Activated T-cell treated with anti-CD3 and anti-CD28 coated beads, Interleukin-2, amount 50 U/mL, for 4 hours (primary cell): ENCODE measurements around the gene STK4. TPM values are rescaled to one million over a fixed set of nuclear protein-coding genes. Genes with fewer than 3 reads are reported as not detected.

ENCODE experiments used
- ATAC-seq, 2 donors: fragments of 200-7000 bp; cut with Tn5 transposase; one replicate each; pipeline ENCODE4 v1.10.0; 2021
- DNase-seq: peaks from one replicate; pipeline ENCODE4 v3.0.0-alpha.2; 2020
- H3K27me3 Mint-ChIP-seq: one replicate; pipeline ENCODE4 v1.8.0; 2021; ENCODE audit warnings: low read depth, mixed read lengths
- H3K36me3 Mint-ChIP-seq: one replicate; pipeline ENCODE4 v1.8.0; 2022; ENCODE audit warnings: mixed read lengths; ENCODE audit not compliant: insufficient read depth
- H3K4me1 Mint-ChIP-seq: one replicate; pipeline ENCODE4 v1.8.0; 2021; ENCODE audit warnings: low read depth, mixed read lengths
- H3K4me3 Mint-ChIP-seq: one replicate; pipeline ENCODE4 v1.8.0; 2021; ENCODE audit warnings: mild to moderate bottlenecking, moderate library complexity, mixed read lengths
- H3K9me3 Mint-ChIP-seq: one replicate; pipeline ENCODE4 v1.8.0; 2021; ENCODE audit warnings: mixed read lengths
- total RNA-seq, 3 donors: library from RNA; stranded (reverse); gene quantifications; one replicate each; pipeline ENCODE4 v1.2.1, GENCODE V29; 2021

Gene STK4
- total RNA-seq, 3 donors from 2014 or later, result 134 to 157 (median 149) TPM

DNA sequence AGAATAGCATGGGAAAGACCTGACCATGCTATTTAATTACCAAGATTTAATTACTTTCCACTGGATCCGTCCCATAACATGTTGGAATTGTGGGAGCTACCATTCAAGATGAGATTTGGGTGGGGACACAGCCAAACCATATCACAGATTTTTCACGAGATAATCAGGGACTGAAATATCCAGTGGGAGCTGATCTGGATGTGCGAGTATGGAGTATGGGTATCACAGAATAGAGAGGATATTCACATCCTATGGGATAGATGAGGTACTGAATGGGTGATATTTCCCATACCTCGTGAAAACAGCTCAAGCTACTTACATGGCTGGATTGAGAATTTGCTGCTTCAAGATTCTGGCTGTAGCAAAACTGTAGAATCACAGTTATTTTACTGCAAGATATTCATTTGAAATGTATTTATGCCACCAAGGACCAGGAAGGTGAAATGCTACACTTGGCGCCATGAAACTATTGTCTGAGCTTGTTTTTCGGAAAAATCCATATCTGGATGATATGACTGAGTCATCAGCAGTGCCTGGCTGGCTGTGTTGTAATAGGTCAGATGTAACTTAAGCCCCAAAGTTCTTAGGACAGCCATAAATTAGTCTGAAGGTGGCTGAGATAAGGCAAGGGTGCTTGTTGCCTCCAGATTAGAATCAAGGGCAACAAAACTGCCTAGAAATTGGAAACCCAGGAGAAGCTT lies 104.8 kb downstream of the STK4 start:
- Mint-ChIP-seq H3K9me3 (no peaks in the 10 kb centered on the region), H3K4me1 (peaks cover 56% of the 10 kb centered on the region), H3K4me3 (no peak overlapping the region), H3K27me3 (no peaks in the 10 kb centered on the region), H3K36me3 (peaks cover 36% of the 10 kb centered on the region)
- ATAC-seq (no peak), DNase-seq (no peak)

DNA sequence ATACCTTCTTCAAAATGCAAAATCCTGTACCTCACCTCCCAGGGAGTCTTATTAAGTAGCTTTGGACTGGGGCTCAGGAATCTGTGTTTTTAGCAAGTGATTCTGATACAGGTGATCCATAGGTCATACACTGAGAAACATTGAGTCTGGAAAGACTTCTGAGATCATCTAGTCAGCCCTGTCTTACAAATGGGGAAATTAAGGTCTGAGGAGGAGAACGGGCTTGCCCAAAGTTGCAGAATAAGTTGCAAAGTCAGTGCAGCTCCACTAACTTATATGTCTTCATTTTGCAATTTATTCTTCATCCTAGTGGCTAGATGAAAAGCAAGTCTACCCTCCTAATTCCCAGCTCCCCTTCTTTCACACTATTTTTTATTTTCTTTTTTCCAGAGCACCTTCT lies 105.8 kb downstream of the STK4 start:
- H3K27me3 Mint-ChIP-seq, result no peaks in the 10 kb centered on the region
- peaks cover 48% of the 10 kb centered on the region for H3K4me1 Mint-ChIP-seq

DNA sequence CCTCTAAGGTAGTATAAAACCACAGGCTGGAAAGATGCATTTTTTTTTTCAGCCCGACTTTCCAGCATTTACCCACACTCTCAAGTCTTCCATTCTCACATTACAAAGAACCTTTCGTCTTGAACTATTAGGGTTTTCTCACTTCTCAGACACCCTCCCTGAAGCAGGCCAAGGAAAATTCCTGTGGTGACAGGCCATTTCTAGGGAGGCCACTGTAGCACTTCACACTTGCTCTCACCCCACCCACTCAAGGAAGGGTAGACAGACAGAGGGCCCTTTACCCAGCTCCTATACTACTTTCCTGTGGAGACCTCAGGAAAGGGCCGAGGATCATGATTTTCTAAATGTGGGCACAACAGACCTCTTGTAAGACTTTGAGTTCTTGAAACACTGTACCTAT lies 106.9 kb downstream of the STK4 start:
- no peak overlapping the region for H3K4me3 Mint-ChIP-seq
- H3K9me3 Mint-ChIP-seq, result no peaks in the 10 kb centered on the region
- H3K4me1 Mint-ChIP-seq, result peaks cover 38% of the 10 kb centered on the region
- ATAC-seq, result no peak
- H3K27me3 Mint-ChIP-seq, result no peaks in the 10 kb centered on the region
- peaks cover 36% of the 10 kb centered on the region for H3K36me3 Mint-ChIP-seq
- no peak for DNase-seq

More for the DNA sequence above, 105.8 kb downstream of the STK4 start:
- H3K9me3 Mint-ChIP-seq, result no peaks in the 10 kb centered on the region
- peaks cover 37% of the 10 kb centered on the region for H3K36me3 Mint-ChIP-seq
- no peak for DNase-seq
- ATAC-seq, result no peak
- no peak overlapping the region for H3K4me3 Mint-ChIP-seq

DNA sequence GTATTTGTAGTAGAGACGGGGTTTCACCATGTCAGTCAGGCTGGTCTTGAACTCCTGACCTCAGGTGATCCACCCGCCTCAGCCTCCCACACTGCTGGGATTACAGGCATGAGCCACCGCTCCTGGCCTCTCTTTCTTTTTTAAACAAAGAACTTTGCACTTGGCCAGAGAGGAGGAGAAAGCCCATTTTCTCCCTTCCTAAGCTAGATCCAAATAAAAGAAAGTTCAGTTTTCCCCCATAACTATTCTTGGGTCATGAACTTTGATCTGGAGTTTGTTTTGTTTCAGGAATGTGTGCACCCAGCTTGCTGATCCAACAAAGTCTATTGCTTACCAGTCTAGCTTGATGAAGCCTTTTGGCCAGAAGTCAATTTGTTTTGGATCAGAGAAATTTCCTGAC lies 111.2 kb downstream of the STK4 start:
- H3K4me3 Mint-ChIP-seq, result no peak overlapping the region
- peaks cover 9% of the 10 kb centered on the region for H3K9me3 Mint-ChIP-seq
- H3K4me1 Mint-ChIP-seq, result peaks cover 6% of the 10 kb centered on the region
- DNase-seq, result no peak
- H3K36me3 Mint-ChIP-seq, result peaks cover 60% of the 10 kb centered on the region
- no peaks in the 10 kb centered on the region for H3K27me3 Mint-ChIP-seq
- no peak for ATAC-seq

DNA sequence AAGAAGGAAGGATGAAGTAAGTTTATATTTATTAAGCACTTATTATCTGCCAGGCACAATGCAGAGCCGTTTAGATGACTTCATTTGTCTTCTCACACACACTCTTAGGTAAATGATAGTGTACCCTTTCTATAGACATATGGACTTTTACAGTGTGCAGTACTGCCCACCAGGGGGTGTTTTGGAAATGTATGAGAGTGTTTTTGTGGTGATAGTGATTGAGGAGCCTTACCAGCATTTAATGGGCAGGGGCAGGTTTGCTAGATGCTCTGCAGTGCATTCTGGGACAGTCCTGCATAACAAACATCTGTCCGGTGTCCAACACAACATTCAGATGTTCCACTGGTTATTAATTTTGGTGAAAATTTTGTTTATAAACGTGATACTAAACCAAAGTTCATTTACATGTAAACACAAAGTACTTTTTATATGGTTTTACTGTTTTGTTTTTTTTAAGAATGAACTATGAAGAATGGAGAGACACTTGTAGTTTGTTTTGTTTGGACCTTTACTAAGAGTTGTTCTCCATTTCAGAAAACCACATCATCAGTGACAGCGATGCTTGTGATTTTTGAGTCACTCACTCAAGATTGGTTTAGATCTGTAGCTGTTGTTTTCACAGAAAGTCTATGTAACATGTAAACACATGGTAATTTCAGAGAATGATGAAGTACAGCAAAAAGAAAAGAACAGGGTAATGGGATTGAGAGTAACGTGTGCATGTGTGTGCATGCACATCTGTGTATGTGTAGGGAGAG lies 114.7 kb downstream of the STK4 start:
- Mint-ChIP-seq H3K4me1 (peaks cover 2% of the 10 kb centered on the region), H3K36me3 (peaks cover 72% of the 10 kb centered on the region), H3K4me3 (no peak overlapping the region), H3K9me3 (peaks cover 14% of the 10 kb centered on the region), H3K27me3 (no peaks in the 10 kb centered on the region)
- ATAC-seq (no peak), DNase-seq (no peak)

DNA sequence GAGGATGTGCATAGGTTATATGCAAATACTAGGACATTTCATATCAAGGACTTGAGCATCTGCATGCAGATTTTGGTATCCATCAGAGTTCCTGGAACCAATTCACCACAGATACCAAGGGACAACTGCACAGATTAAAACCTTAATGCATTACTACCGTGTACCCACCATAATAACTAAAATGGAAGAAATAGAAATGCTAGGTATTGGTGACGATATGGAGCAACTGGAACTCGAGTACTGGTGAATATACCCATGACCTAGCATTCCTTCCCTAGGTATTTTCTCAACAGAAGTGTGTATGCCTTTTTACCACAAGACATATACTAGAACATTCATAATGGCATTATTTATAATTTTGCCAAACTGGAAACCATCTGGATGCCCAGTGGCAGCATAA lies 116.2 kb downstream of the STK4 start:
- H3K4me1 Mint-ChIP-seq, result peaks cover 2% of the 10 kb centered on the region
- no peaks in the 10 kb centered on the region for H3K27me3 Mint-ChIP-seq
- peaks cover 14% of the 10 kb centered on the region for H3K9me3 Mint-ChIP-seq
- peaks cover 72% of the 10 kb centered on the region for H3K36me3 Mint-ChIP-seq
- DNase-seq, result no peak
- ATAC-seq, result no peak
- no peak overlapping the region for H3K4me3 Mint-ChIP-seq

DNA sequence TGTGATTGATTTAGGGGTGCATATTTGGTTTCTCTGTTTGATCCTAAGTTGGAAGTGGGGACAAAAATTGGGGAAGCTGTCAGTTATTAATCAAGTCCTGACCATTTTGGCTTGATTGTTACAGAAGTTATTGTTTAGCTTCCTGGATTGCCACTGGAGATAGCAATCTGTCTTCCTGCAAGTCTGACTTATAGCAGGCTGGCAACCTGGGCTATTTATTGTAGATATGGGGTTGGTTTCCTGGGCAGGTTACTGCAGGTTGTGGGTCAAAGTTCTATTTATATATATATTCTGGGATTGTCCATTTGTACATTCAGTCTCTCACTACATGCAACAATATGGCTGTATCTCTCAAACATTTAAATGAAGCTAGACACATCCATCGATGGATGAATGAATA lies 116.8 kb downstream of the STK4 start:
- Mint-ChIP-seq H3K9me3 (peaks cover 14% of the 10 kb centered on the region), H3K36me3 (peaks cover 71% of the 10 kb centered on the region), H3K4me1 (peaks cover 3% of the 10 kb centered on the region), H3K27me3 (no peaks in the 10 kb centered on the region), H3K4me3 (no peak overlapping the region)
- ATAC-seq (no peak), DNase-seq (no peak)

DNA sequence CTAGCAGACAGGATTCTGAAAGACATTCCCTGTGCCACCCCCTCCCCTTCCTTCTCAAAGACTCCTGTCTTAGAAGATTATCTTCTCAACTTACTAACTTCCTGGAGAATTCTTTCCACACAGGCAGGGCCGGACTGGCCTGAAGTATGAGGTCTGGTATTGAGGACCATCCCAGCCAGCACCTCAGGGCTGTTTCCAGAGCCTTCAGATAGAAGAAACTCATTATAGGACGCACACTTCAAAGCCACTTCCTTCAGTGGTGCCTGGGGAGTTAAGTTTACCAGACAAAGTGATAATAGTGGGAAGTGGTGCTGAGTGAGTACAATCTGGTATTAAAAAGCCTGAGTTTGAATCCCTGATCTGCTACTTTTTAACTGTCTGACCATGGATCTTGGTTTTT lies 119.0 kb downstream of the STK4 start:
- Mint-ChIP-seq H3K36me3 (peaks cover 55% of the 10 kb centered on the region), H3K4me3 (no peak overlapping the region), H3K4me1 (peaks cover 3% of the 10 kb centered on the region), H3K9me3 (peaks cover 14% of the 10 kb centered on the region), H3K27me3 (no peaks in the 10 kb centered on the region)
- DNase-seq (no peak), ATAC-seq (no peak)

DNA sequence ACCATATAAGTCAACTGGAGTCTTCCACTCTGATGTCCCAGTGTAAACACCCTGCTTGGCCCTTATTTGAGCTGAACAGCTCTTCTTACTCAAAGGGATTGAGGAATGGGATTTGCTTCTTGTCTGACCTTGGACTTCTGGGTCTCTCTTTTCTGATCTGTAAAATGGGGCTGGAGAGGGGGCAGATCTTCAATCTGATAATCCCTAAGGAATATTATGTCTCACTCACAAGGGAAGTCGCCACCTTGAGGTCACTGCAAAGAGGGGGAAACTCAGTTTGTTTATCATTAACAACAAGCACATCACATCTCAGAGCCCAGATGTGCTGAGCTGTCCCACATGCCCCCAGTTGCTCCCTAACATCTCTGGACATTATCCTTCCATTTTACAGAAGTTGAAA lies 119.6 kb downstream of the STK4 start:
- H3K4me1 Mint-ChIP-seq, result peaks cover 3% of the 10 kb centered on the region
- H3K4me3 Mint-ChIP-seq, result no peak overlapping the region
- H3K9me3 Mint-ChIP-seq, result peaks cover 14% of the 10 kb centered on the region
- no peaks in the 10 kb centered on the region for H3K27me3 Mint-ChIP-seq
- ATAC-seq (no peak), DNase-seq (no peak)
- peaks cover 51% of the 10 kb centered on the region for H3K36me3 Mint-ChIP-seq

DNA sequence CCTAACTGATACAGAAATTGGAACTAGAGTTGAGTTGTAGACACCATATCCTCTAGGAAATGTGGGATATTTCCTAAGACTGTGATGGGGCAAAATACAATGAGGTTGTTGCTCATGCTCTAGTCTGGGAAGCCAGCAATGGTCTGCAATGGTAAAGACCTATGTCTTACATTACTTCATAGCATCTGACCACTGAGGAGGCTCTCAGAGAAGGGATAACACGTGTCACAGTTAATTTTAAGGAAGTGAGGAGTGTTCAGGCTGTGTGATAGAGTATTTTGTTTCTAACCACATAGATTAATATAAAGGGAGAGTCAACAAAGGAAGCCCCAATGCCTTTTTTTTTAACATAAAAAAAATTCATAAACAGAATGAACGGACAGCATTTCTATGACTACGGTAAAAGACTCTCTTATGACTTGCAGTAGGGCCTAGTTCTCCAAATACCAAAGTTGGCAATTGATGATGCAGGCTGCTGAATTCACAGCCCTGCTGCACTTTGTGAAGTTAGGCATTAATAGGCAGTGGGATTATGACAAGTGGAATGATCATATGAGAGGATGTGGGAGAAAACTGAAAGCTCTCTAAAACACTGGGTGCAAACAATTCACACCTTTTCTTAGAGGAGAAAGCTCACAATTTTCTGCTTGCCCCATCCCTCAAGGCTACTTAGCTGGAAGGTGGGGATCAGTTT lies 120.9 kb downstream of the STK4 start:
- Mint-ChIP-seq H3K27me3 (no peaks in the 10 kb centered on the region), H3K36me3 (peaks cover 41% of the 10 kb centered on the region), H3K9me3 (peaks cover 8% of the 10 kb centered on the region), H3K4me3 (no peak overlapping the region), H3K4me1 (peaks cover 3% of the 10 kb centered on the region)
- DNase-seq (no peak), ATAC-seq (no peak)

DNA sequence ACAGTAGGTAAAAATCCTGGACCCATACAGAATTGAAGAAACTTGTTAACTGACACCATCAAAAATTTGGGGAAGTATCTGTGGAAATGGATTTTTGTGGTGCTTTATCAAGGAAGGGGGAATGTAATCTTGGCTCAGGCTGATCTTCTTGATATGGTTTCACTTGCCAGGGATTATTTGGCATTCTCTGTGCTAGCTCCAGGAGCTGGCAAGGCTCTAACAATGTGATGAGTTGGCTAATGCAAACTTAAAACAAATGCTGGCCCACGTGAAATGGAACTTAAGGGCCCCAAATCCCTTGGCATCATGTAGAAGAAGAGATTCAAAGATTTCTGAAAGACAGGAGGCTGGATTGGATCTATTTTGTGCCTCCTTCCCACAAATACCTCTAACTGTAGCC lies 121.5 kb downstream of the STK4 start:
- Mint-ChIP-seq H3K4me3 (no peak overlapping the region), H3K27me3 (no peaks in the 10 kb centered on the region), H3K9me3 (peaks cover 2% of the 10 kb centered on the region), H3K36me3 (peaks cover 35% of the 10 kb centered on the region), H3K4me1 (peaks cover 3% of the 10 kb centered on the region)
- no peak for ATAC-seq
- no peak for DNase-seq

DNA sequence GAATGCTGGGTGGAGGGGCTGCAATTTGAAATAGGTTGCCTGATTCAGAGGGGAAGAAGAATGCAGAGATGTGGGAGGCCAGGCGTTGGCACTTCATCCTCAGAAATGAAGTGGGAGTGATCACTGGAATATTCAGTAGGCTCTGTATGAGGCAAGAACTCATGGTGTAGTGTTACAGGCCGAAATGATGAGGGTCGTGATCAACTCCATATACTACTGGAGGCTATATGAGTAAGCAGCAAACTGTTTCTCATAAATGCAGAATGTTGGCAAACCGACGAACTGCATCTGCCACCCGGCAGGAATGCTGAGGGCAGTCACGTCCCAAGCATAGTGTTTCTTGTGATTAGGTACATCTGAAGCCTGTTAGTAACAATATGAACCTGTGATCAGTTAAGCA lies 121.9 kb downstream of the STK4 start:
- ATAC-seq, result no peak
- DNase-seq, result no peak
- Mint-ChIP-seq H3K4me1 (peaks cover 3% of the 10 kb centered on the region), H3K27me3 (no peaks in the 10 kb centered on the region), H3K9me3 (no peaks in the 10 kb centered on the region), H3K4me3 (no peak overlapping the region), H3K36me3 (peaks cover 31% of the 10 kb centered on the region)

DNA sequence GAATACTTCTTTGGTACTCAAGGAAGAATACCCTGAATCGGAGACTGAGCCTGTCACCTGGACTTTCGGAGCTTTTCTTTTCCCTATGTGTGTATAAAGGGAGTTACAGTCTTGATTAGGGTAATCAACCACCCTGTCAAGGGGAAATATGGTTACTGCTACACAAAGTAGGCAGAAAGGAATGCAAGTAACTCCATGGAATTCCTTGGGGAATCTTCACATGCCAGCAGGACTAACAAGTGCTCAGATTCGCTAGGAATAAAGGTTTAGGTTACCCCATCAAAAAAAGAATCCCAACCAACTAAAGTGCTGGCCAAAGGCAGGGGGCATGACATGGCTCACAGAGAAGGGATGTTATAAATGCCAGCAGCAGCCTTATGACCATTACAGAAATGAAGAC lies 124.2 kb downstream of the STK4 start:
- no peak for ATAC-seq
- Mint-ChIP-seq H3K27me3 (no peaks in the 10 kb centered on the region), H3K36me3 (peaks cover 25% of the 10 kb centered on the region)

DNA sequence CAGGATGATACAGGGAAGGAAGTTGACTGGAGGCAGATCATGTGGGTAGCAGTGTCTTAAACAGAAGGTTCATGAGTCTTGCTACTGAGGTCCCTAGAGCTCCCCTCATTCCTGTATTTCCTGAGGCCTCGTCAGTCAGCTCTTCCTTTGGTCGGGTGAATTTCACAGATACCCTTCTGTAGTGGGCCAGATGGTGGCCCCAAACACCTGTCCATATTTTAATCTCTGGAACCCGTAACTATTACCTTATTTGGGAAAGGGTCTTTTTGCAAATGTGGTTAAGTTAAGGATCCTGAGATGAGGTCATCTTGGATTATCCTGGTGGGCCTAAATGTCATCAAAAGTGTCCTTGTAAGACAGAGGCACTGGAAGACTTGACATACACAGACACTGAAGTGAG lies 125.1 kb downstream of the STK4 start:
- DNase-seq, result no peak
- no peak for ATAC-seq

More for the DNA sequence above, 124.2 kb downstream of the STK4 start:
- Mint-ChIP-seq H3K4me3 (no peak overlapping the region), H3K4me1 (peaks cover 3% of the 10 kb centered on the region), H3K9me3 (no peaks in the 10 kb centered on the region)
- no peak for DNase-seq

DNA sequence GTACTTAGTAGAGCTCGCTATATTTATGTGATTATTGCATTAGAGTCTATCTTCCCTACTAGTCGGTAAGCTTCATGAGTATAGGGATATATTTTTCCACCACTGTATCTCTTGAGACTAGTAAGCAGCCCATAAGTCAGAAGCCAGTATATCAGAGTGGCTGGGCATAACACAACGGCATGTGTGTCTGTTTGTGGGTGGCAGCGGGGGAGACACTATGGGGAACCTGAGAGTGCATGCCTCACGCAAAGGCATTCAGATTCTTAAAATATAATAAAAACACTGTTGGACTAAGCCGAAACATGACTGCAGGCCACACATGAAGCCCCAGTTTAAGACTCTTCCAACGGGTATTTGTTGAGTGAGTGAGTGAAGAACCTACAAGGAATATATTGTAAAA lies 126.6 kb downstream of the STK4 start:
- Mint-ChIP-seq H3K36me3 (peaks cover 5% of the 10 kb centered on the region), H3K9me3 (no peaks in the 10 kb centered on the region)

More for the DNA sequence above, 125.1 kb downstream of the STK4 start:
- H3K27me3 Mint-ChIP-seq, result no peaks in the 10 kb centered on the region
- H3K9me3 Mint-ChIP-seq, result no peaks in the 10 kb centered on the region
- peaks cover 4% of the 10 kb centered on the region for H3K4me1 Mint-ChIP-seq
- peaks cover 16% of the 10 kb centered on the region for H3K36me3 Mint-ChIP-seq
- H3K4me3 Mint-ChIP-seq, result no peak overlapping the region

More for the DNA sequence above, 126.6 kb downstream of the STK4 start:
- Mint-ChIP-seq H3K4me3 (no peak overlapping the region), H3K27me3 (peaks cover 13% of the 10 kb centered on the region), H3K4me1 (peaks cover 8% of the 10 kb centered on the region)
- DNase-seq, result no peak
- no peak for ATAC-seq
